Thoracic aorta (tissue), 2 donors: Measurements from ENCODE around the gene ZDHHC11. TPM values are rescaled to one million over a fixed set of nuclear protein-coding genes. Genes with fewer than 3 reads are reported as not detected.
"Not testable (repeated sequence)": the region's sequence is repeated elsewhere in the genome, so short reads cannot be mapped to it uniquely, and the experiment has no call there.

ENCODE experiments used
- ATAC-seq: fragments of 150-250 bp; one replicate; pipeline ENCODE4 v1.8.0; 2017; ENCODE audit warnings: low read depth; ENCODE audit not compliant: insufficient number of reproducible peaks, low FRiP score
- DNase-seq: peaks from one replicate; pipeline ENCODE4 v3.0.0-alpha.2; 2020; ENCODE audit warnings: low spot score
- H3K27ac ChIP-seq, 2 donors: fragments of 200-600 bp; sonication (generic); 1 replicate in 1 of 2; 2 replicates in 1 of 2; pipeline ENCODE4 v1.5.1; 2016; ENCODE audit warnings: mild to moderate bottlenecking in 2 of 2, moderate library complexity in 2 of 2
- H3K27me3 ChIP-seq: fragments of 200-600 bp; sonication (generic); replicated peaks from 2 replicates; pipeline ENCODE4 v1.6.0; 2016; ENCODE audit warnings: mild to moderate bottlenecking; ENCODE audit not compliant: insufficient read depth
- H3K36me3 ChIP-seq: fragments of 200-600 bp; sonication (generic); one replicate; pipeline ENCODE4 v1.5.1; 2016
- H3K4me1 ChIP-seq, 2 donors: fragments of 200-600 bp; sonication (generic); 1 replicate in 1 of 2; 2 replicates in 1 of 2; pipeline versions ENCODE4 v1.5.1 to v1.6.0; 2016; ENCODE audit warnings: low read depth in 2 of 2, mild to moderate bottlenecking in 1 of 2; ENCODE audit not compliant: control insufficient read depth in 1 of 2
- H3K4me3 ChIP-seq: fragments of 200-600 bp; sonication (generic); 2 replicates; pipeline ENCODE4 v1.5.1; 2016; ENCODE audit warnings: mild to moderate bottlenecking
- H3K9me3 ChIP-seq: fragments of 200-600 bp; sonication (generic); 2 replicates; pipeline ENCODE4 v1.5.1; 2016
- total RNA-seq, 2 donors: library from RNA; depleted of rRNA; stranded (reverse); fragments of >200 nt; gene quantifications; one replicate each; pipeline versions ENCODE4 v1.1.0 to v1.2.3, GENCODE V29; 2016
- TF ChIP-seq, protein P1 (sequence below): fragments of 200-600 bp; sonication (generic); IDR thresholded peaks from one replicate; pipeline ENCODE4 v1.5.1; 2019; ENCODE audit warnings: antibody characterized with exemption

ZDHHC11 gene
- total RNA-seq, 2 donors from 2014 or later, result 4.2 to 5.6 TPM

DNA sequence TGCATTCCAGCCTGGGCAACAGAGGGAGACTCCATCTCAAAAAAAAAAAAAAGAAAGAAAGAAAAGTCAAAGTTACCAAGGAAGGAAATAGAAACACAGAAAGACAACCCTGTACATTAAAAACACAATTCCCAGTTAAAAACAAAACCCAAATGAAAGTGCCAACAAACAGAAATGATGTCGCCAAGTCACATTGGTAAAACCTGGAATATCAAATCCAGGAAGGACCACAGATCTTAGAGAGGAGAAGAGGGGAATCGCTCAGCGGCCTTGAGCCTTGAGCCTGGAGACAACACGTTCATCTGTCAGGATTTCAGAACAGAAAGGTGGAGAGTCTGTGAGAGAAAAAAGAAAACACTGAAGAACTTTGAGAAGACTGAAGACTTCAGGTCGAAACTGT is 1.2 kb upstream of the ZDHHC11 start:
- Histone ChIP-seq H3K9me3 (no peaks in the 10 kb centered on the region), H3K4me3 (no peak overlapping the region), H3K27ac (no peak overlapping the region), H3K4me1 (no peaks in the 10 kb centered on the region), H3K27me3 (no peaks in the 10 kb centered on the region), H3K36me3 (no peaks in the 10 kb centered on the region)
- ATAC-seq (no peak), DNase-seq (no peak)
- TF ChIP-seq, protein P1, sequence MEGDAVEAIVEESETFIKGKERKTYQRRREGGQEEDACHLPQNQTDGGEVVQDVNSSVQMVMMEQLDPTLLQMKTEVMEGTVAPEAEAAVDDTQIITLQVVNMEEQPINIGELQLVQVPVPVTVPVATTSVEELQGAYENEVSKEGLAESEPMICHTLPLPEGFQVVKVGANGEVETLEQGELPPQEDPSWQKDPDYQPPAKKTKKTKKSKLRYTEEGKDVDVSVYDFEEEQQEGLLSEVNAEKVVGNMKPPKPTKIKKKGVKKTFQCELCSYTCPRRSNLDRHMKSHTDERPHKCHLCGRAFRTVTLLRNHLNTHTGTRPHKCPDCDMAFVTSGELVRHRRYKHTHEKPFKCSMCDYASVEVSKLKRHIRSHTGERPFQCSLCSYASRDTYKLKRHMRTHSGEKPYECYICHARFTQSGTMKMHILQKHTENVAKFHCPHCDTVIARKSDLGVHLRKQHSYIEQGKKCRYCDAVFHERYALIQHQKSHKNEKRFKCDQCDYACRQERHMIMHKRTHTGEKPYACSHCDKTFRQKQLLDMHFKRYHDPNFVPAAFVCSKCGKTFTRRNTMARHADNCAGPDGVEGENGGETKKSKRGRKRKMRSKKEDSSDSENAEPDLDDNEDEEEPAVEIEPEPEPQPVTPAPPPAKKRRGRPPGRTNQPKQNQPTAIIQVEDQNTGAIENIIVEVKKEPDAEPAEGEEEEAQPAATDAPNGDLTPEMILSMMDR, result no peak

DNA sequence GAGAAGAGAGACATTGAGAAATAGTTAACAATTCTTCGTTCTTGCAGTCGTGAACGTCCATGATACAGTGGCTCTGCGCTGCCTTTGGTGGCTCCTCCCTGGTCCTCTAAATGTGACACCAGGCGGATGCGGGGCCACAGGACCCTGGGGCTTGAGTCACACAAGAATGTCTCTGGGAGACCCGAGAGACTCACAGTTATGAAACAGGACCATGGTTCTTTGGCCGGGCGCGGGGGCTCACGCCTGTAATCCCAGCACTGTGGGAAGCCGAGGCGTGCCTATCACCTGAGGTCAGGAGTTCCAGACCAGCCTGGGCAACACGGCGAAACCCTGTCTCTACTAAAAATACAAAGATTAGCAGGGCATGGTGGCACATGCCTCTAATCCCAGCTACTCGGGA is 767 bp upstream of the ZDHHC11 start:
- no peak for ATAC-seq
- H3K27me3 ChIP-seq, result no peaks in the 10 kb centered on the region

DNA sequence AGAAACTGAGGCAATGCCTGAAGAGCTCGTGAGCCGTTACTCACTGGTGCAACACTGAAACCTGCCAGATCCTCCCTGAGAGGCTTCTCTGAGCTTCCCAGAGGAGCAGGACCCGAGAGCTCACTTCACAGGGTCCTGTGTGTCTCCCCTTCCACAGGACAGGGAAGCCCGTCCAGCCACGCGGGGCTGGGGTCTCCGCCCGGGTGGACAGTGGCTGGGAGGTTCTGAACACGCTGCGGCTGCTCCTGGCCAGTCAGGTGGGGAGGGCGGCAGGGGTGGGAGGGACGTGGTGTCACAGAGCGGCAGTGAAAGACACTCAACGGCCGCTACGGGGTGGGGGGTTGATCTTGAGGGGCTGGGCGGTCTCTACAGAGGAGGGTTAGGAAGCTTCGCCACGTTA is 290 bp upstream of the ZDHHC11 start:
- Histone ChIP-seq H3K9me3 (no peaks in the 10 kb centered on the region), H3K27me3 (no peaks in the 10 kb centered on the region), H3K36me3 (no peaks in the 10 kb centered on the region), H3K4me3 (no peak overlapping the region), H3K4me1 (no peaks in the 10 kb centered on the region), H3K27ac (no peak overlapping the region)
- ATAC-seq (no peak), DNase-seq (no peak)
- TF ChIP-seq, protein P1, result no peak

More for the DNA sequence above, 767 bp upstream of the ZDHHC11 start:
- TF ChIP-seq, protein P1, result no peak
- no peak overlapping the region for H3K4me3 ChIP-seq
- no peak for DNase-seq
- no peak overlapping the region for H3K27ac ChIP-seq
- no peaks in the 10 kb centered on the region for H3K4me1 ChIP-seq
- H3K9me3 ChIP-seq, result no peaks in the 10 kb centered on the region
- H3K36me3 ChIP-seq, result no peaks in the 10 kb centered on the region

DNA sequence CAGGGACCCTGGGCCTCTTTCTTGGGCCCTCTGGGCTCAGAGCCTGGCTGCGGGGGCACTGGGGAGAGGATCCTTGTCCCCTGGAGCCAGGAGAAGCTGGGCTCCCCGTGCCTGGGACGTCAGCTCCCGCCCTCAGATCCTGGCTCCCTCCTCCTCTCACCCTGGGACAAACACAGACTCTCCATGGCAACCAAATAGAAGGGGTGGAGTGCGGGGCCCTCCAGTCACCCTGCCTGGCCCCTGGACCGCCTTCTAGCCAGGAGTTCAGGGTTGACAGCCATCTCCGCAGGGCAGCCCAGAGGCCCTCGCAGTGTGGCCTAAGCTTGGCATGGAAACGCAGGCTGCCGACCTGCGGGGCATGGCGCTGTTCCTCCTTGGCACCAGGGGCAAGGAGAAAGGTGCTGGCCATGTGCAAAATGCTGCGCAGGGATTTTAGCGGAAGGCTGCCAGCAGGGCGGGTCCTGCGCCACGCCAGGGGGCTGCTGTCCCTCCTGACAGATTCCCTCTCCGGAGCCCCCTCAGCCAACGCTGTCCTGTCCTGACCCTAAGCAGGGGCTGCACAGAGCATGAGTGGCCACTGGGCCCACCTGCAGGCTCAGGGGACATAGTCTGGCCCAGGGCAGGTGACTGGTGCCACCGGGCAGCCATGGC is 1.0 kb downstream of the ZDHHC11 start:
- Histone ChIP-seq H3K4me1 (no peaks in the 10 kb centered on the region), H3K36me3 (no peaks in the 10 kb centered on the region), H3K9me3 (no peaks in the 10 kb centered on the region), H3K27me3 (no peaks in the 10 kb centered on the region), H3K27ac (no peak overlapping the region), H3K4me3 (no peak overlapping the region)
- TF ChIP-seq, protein P1, result no peak
- ATAC-seq, result no peak
- no peak for DNase-seq

DNA sequence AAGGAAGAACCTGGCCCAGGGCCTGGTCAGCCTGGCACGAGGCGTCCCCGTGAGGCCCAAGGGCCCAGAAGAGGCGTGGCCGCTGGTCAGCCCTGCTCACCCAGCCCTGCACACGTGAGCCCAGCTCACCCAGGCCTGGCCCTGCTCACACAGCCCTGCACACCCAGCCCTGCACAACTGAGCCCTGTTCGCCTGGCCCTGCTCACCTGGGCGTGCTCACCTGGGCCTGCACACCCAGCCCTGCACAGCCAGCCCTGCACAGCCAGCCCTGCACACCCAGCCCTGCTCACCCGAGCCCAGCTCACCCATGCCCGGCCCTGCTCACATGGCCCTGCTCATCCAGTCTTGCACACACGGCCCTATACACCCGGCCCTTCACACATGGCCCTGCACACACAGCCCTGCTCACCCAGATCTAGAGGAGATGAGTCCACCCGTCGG is 2.1 kb downstream of the ZDHHC11 start:
- Histone ChIP-seq H3K27me3 (no peaks in the 10 kb centered on the region), H3K4me3 (no peak overlapping the region), H3K9me3 (no peaks in the 10 kb centered on the region), H3K27ac (no peak overlapping the region), H3K4me1 (no peaks in the 10 kb centered on the region), H3K36me3 (no peaks in the 10 kb centered on the region)
- TF ChIP-seq, protein P1, result no peak
- ATAC-seq, result no peak
- no peak for DNase-seq

DNA sequence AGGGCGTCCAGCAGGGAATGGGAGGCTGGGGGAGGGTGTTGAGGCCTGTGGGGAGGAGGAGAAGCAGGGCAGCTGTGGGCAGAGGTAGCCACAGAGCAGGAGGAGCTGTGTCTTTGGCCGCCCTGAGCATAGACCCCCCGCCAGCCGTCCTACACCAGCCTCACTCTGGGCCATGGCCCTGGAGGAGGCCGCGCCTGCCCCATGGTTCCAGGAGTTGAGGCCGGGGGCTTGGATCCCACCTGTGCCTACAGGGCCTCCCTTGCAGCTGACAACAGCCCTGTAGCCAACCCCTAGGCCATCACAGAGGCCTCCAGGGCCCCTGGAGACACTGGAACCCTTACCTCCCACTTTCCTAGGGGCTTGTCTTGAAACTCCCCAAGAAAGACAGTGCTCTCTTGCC is 3.0 kb downstream of the ZDHHC11 start:
- not testable (repeated sequence) for H3K36me3 ChIP-seq, H3K27ac ChIP-seq, H3K4me1 ChIP-seq, H3K9me3 ChIP-seq, H3K27me3 ChIP-seq, H3K4me3 ChIP-seq, ATAC-seq, DNase-seq

DNA sequence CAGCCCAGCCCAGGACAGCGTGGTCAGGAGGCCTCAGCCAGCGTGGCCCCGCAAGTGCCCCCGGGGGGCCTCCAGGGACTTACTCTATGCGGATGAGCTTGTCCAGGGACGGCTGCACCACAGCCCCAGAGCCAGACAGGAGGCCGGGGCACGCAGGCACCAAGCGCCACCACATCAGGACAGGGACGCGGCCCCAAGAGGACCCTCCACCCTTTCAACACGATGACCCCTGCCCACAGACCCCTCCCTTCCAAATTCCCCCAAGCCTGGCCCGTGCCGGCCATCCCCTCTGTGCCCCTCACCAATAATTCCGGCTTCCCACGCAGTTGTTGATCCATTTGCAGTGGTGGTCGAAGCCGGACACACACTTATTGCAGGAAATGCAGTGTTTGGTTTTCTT is 3.6 kb downstream of the ZDHHC11 start:
- DNase-seq, H3K4me1 ChIP-seq, ATAC-seq, H3K9me3 ChIP-seq, H3K27ac ChIP-seq, H3K36me3 ChIP-seq, H3K4me3 ChIP-seq, H3K27me3 ChIP-seq: not testable (repeated sequence)

DNA sequence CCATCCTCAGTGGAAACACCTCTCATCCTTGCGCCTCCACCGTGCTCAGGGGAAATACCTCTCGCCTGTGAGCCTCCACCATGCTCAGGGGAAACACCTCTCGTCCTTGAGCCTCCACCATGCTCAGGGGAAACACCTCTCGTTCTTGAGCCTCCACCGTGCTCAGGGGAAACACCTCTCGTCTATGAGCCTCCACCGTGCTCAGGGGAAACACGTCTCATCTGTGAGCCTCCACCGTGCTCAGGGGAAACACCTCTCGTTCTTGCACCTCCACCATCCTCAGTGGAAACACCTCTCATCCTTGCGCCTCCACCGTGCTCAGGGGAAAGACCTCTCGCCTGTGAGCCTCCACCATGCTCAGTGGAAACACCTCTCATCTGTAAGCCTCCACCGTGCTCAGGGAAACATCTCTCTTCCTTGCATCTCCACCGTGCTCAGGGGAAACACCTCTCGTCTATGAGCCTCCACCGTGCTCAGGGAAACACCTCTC is 4.1 kb downstream of the ZDHHC11 start:
- not testable (repeated sequence) for H3K4me3 ChIP-seq, H3K27ac ChIP-seq, H3K27me3 ChIP-seq, H3K9me3 ChIP-seq, H3K4me1 ChIP-seq, DNase-seq, ATAC-seq, H3K36me3 ChIP-seq
